Cerebellar cortex (tissue), 1 donor: ENCODE data around the gene B4GAT1.
A peak's percentile ranks its signal among the peaks of the same experiment; 100 is the strongest.
"Not testable (repeated sequence)": the region's sequence is repeated elsewhere in the genome, so short reads cannot be mapped to it uniquely, and the experiment has no call there.

ENCODE experiments used
- DNase-seq: peaks from one replicate; pipeline ENCODE4 v3.0.0-alpha.2; 2015; ENCODE audit warnings: low spot score

Gene B4GAT1

GRCh38 chr11:66347425-66348276 lies at the start of gene B4GAT1:
Gene B4GAT1, minus strand, starts transcription at chr11:66347629. Its CDS starts 84 bp downstream, at chr11:66347545.
- peak; percentile 94 for DNase-seq

GRCh38 chr11:66393954-66394353 lies 46.5 kb upstream of the B4GAT1 start:
- no peak for DNase-seq

- DNase-seq, result no peak
Measured at GRCh38 chr11:66391322-66391721, 43.9 kb upstream of the B4GAT1 start.

- peak; percentile 72 for DNase-seq
Measured at GRCh38 chr11:66388780-66389386, 41.5 kb upstream of the B4GAT1 start.

- peak; percentile 96 for DNase-seq
Measured at GRCh38 chr11:66386171-66387069, 39.0 kb upstream of the B4GAT1 start.

- not testable (repeated sequence) for DNase-seq
Measured at GRCh38 chr11:66384316-66384715, 36.9 kb upstream of the B4GAT1 start.

- DNase-seq, result not testable (repeated sequence)
Measured at GRCh38 chr11:66380264-66380663, 32.8 kb upstream of the B4GAT1 start.

- not testable (repeated sequence) for DNase-seq
Measured at GRCh38 chr11:66373690-66374287, 26.4 kb upstream of the B4GAT1 start.

- no peak for DNase-seq
Measured at GRCh38 chr11:66373265-66373664, 25.8 kb upstream of the B4GAT1 start.

GRCh38 chr11:66371627-66372415 lies 24.4 kb upstream of the B4GAT1 start, which contains the start of gene SLC29A2:
Gene SLC29A2, minus strand, starts transcription at chr11:66371760. Its CDS starts 169 bp downstream, at chr11:66371591.
- peak; percentile 76 for DNase-seq

GRCh38 chr11:66369073-66369894 lies 21.9 kb upstream of the B4GAT1 start:
- no peak for DNase-seq

GRCh38 chr11:66368484-66368883 lies 21.1 kb upstream of the B4GAT1 start:
- no peak for DNase-seq

GRCh38 chr11:66367561-66368312 lies 20.3 kb upstream of the B4GAT1 start:
- no peak for DNase-seq

GRCh38 chr11:66366844-66367477 lies 19.5 kb upstream of the B4GAT1 start:
- no peak for DNase-seq

GRCh38 chr11:66365711-66366619 lies 18.5 kb upstream of the B4GAT1 start:
- DNase-seq, result no peak

GRCh38 chr11:66365166-66365565 lies 17.7 kb upstream of the B4GAT1 start:
- DNase-seq, result no peak

GRCh38 chr11:66363805-66364535 lies 16.5 kb upstream of the B4GAT1 start:
- DNase-seq, result peak; percentile 58
